Activated CD4-positive, alpha-beta T cell treated with anti-CD3 and anti-CD28 coated beads, Interleukin-2, amount 10 ng/mL, durations not matched to agents 24 days and 14 days (primary cell): ENCODE measurements around the gene WNT9A. TPM values are rescaled to one million over a fixed set of nuclear protein-coding genes. Genes with fewer than 3 reads are reported as not detected.

Experiments used
- DNase-seq: peaks from one replicate; pipeline ENCODE4 v3.0.0; 2022
- H3K27ac Mint-ChIP-seq: one replicate; pipeline ENCODE4 v1.8.0; 2022; ENCODE audit warnings: mild to moderate bottlenecking, mixed read lengths
- H3K27me3 Mint-ChIP-seq: one replicate; pipeline ENCODE4 v1.8.0; 2022; ENCODE audit warnings: mixed read lengths
- H3K36me3 Mint-ChIP-seq: one replicate; pipeline ENCODE4 v1.8.0; 2022; ENCODE audit warnings: low read depth, mild to moderate bottlenecking, mixed read lengths
- H3K4me1 Mint-ChIP-seq: one replicate; pipeline ENCODE4 v1.8.0; 2021; ENCODE audit warnings: mixed read lengths
- H3K4me3 Mint-ChIP-seq: one replicate; pipeline ENCODE4 v1.8.0; 2022; ENCODE audit warnings: mild to moderate bottlenecking, moderate library complexity, mixed read lengths
- H3K9me3 Mint-ChIP-seq: one replicate; pipeline ENCODE4 v1.8.0; 2021; ENCODE audit warnings: mixed read lengths
- intact Hi-C: fragments of 100-400 bp; cut with micrococcal nuclease; formaldehyde crosslinking; loops from one replicate; pipeline ENCODE4 v1.15.1; 2023
- total RNA-seq: library from RNA; stranded (reverse); gene quantifications from 2 replicates; pipeline ENCODE4 v1.2.3, GENCODE V29; 2022

The WNT9A gene
- total RNA-seq, 1 donor from 2014 or later, result not detected

DNA sequence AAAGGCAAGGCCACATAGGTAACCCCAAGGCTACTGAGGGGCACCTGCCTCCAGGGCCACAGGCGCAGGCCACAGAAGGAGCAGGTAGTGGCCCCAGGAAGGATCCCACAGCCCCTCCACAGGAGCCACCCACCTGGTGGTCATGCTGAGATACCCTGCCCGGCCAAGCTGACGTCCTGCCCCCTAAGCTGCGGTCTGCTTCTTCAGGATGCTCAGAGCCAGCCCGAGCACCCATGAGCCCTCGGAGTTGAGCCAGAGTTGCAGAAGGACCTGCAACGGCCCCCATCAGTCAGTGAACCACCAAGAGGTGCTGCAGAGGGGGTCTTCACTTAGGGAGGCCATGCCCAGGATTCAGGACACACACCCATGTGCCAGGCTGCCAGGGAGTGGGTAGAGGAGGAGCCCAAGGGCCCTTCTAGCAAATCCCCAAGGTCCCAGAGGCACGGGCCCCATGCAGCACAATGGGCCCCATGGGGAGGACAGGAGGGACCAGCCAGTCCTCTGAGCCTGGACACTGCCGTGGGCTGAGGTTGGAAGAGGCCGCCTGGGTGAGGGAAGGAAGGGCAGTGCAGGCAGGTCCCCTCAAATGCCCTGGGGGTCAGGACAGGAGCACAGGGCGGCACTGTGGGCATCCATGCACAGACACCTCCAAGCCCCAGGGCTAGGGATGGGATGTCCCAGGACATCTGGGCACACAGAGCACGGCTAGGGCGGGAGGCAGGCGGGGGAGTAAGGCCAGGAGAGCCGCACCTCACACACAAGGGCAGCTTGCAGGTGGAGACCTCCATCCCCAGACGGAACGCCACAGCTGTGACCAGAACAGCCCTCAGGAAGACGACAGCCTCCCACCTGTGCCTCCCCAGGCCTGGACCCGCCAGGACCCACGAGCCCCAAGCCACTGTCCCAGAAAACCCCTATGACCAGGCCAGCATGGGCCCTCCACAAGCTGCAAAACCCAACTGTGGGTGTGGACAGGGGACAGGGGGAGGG is 20.5 kb downstream of the WNT9A start:
- Mint-ChIP-seq H3K27me3 (peaks cover under 1% of the 10 kb centered on the region), H3K4me1 (peaks cover under 1% of the 10 kb centered on the region), H3K36me3 (no peaks in the 10 kb centered on the region), H3K27ac (no peak overlapping the region), H3K9me3 (no peaks in the 10 kb centered on the region), H3K4me3 (no peak overlapping the region)
- no peak for DNase-seq
- intact Hi-C loops, result no loop called here

- no peaks in the 10 kb centered on the region for H3K9me3 Mint-ChIP-seq
- H3K36me3 Mint-ChIP-seq, result no peaks in the 10 kb centered on the region
- H3K27ac Mint-ChIP-seq, result no peak overlapping the region
- no peaks in the 10 kb centered on the region for H3K27me3 Mint-ChIP-seq
- intact Hi-C loops, result no loop called here
- DNase-seq, result no peak
- no peak overlapping the region for H3K4me3 Mint-ChIP-seq
- H3K4me1 Mint-ChIP-seq, result no peaks in the 10 kb centered on the region
These were observed 21.4 kb downstream of the WNT9A start for GRCh38 chr1:227926216-227926791.

DNA sequence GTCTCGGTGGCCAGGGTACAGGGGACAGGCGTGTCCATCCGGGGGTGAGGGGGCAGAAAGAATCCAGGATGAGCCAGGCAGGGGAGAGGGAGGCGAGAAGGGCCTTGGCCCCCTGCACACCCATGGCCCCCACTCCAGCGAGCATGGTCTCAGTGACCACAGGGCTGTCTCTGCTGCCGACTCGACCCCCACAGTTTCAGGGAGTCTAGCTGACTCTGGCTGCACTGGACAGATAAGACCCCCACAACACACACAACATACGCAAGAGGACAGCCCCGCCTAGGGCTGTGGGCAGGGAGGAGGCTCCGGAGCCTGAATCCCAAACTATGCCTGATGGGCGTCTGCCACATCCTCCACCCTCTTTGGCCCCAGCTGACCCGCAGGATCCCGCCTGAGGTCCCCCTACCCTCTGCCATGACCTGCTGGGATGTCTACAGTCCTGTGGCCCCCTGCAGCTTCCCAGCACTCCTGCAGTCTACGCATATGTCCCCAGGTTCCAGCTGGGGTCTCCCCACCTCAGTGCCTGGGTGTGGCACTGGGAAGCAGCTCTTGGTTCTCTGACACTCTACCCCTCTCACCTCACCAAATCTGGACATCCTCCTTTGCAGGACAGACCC is 22.0 kb downstream of the WNT9A start:
- Mint-ChIP-seq H3K9me3 (no peaks in the 10 kb centered on the region), H3K27ac (no peak overlapping the region), H3K4me1 (no peaks in the 10 kb centered on the region), H3K27me3 (no peaks in the 10 kb centered on the region), H3K36me3 (no peaks in the 10 kb centered on the region), H3K4me3 (no peak overlapping the region)
- DNase-seq, result no peak
- intact Hi-C loops, result no loop called here

DNA sequence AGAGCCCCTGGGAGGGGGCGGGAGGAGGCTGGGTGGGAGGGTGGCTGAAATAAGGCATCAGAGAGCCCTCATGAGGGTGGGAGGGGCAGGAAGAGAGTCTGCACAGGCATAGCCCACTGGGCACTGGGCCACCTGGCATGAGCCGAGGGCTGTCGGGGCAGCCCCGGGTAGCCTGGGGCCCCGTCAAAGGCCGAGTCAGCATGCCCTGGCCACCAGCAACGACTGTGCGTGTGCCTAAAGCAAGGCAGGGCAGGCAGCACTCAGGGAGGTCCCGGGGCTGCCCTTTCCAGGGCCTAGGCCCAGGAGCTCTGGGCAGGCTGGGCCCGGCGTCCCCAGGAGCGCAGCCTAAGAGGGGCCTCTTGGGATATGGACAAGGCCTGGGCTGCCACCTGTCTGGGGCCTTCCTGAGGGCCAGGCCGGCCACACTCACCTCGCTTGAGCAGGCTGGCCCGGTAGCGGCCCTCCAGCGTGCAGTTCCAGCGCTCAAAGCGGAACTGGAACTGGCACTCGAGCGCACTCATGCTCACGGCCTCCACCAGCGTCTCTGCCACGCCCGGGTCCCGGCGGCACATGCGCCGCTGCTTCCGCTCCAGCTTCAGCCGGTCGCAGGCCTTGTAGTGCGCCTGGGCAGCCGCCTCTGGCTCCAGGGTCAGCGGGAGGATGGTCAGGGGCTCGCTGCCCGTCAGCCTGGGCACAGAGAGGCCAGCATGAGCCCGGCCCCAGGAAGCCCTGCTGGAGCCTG is 22.7 kb downstream of the WNT9A start:
- Mint-ChIP-seq H3K36me3 (no peaks in the 10 kb centered on the region), H3K27ac (no peak overlapping the region), H3K4me1 (no peaks in the 10 kb centered on the region), H3K4me3 (no peak overlapping the region), H3K27me3 (no peaks in the 10 kb centered on the region), H3K9me3 (no peaks in the 10 kb centered on the region)
- no peak for DNase-seq
- intact Hi-C loops, result no loop called here

GRCh38 chr1:227924168-227924832 is 23.4 kb downstream of the WNT9A start:
- intact Hi-C loops, result no loop called here
- Mint-ChIP-seq H3K27ac (no peak overlapping the region), H3K9me3 (no peaks in the 10 kb centered on the region), H3K4me1 (no peaks in the 10 kb centered on the region), H3K4me3 (no peak overlapping the region), H3K27me3 (no peaks in the 10 kb centered on the region), H3K36me3 (no peaks in the 10 kb centered on the region)
- no peak for DNase-seq

GRCh38 chr1:227923353-227924167 is 24.2 kb downstream of the WNT9A start:
- Mint-ChIP-seq H3K4me3 (no peak overlapping the region), H3K27ac (no peak overlapping the region), H3K4me1 (no peaks in the 10 kb centered on the region), H3K9me3 (no peaks in the 10 kb centered on the region), H3K36me3 (no peaks in the 10 kb centered on the region), H3K27me3 (no peaks in the 10 kb centered on the region)
- intact Hi-C loops, result no loop called here
- no peak for DNase-seq

GRCh38 chr1:227922501-227923352 is 25.0 kb downstream of the WNT9A start:
- Mint-ChIP-seq H3K4me1 (no peaks in the 10 kb centered on the region), H3K27me3 (no peaks in the 10 kb centered on the region), H3K27ac (no peak overlapping the region), H3K4me3 (no peak overlapping the region), H3K36me3 (no peaks in the 10 kb centered on the region), H3K9me3 (no peaks in the 10 kb centered on the region)
- intact Hi-C loops, result no loop called here
- no peak for DNase-seq

DNA sequence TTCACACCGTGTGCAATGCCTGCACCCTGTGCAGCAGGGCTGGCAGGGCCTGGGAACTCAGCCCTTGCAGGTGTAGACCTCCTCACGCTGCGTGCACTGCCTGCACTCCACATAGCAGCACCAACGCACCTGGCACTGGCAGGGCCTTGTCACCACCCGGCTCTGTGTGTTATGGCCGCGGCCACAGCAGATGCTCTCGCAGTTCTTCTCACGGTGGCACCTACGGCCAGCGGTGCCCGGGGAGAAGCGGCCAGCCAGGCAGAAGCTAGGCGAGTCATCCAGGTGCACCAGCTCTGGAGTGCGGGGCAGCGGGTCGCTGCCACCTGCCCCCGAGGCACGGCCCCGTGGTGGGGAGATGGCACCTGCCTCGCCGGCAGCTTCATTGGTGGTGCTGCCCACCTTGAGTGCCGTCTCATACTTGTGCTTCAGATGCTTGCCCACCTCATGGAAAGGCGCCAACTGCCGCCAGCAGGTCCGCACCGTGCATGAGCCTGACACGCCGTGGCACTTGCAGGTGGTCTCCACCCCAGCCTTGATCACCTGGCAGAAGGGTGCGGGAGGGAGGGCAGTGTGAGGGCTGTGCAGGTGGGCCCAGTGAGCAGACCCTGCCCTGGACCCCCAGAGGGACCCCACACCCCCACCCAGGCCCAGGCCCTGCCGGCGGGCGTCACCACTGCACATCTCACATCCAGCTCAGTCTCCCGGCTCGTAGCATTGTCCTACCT is 26.1 kb downstream of the WNT9A start:
- intact Hi-C loops, result no loop called here
- no peak overlapping the region for H3K4me3 Mint-ChIP-seq
- no peaks in the 10 kb centered on the region for H3K27me3 Mint-ChIP-seq
- H3K36me3 Mint-ChIP-seq, result no peaks in the 10 kb centered on the region
- H3K9me3 Mint-ChIP-seq, result no peaks in the 10 kb centered on the region
- H3K4me1 Mint-ChIP-seq, result no peaks in the 10 kb centered on the region
- no peak for DNase-seq
- H3K27ac Mint-ChIP-seq, result no peak overlapping the region

DNA sequence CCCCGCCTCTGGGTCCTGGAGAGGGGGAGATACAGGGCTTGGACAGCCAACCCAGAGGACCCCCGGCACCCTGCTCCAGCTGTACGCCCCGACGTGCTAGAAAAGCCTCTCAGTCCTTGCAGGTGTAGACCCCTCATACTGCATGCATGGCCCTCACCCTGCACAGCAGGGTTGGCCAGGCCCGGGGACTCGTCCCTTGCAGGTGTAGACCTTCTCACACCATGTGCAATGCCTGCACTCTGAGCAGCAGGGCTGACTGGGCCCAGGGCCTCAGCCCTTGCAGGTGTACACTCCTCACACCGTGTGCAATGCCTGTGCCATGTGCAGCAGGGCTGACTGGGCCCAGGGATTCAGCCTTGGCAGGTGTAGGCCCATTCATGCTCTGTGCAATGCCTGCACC is 26.8 kb downstream of the WNT9A start:
- H3K27ac Mint-ChIP-seq, result no peak overlapping the region
- H3K9me3 Mint-ChIP-seq, result no peaks in the 10 kb centered on the region
- H3K27me3 Mint-ChIP-seq, result no peaks in the 10 kb centered on the region
- no peaks in the 10 kb centered on the region for H3K4me1 Mint-ChIP-seq
- no peak for DNase-seq
- no peaks in the 10 kb centered on the region for H3K36me3 Mint-ChIP-seq
- no peak overlapping the region for H3K4me3 Mint-ChIP-seq
- intact Hi-C loops, result no loop called here

GRCh38 chr1:227920426-227920825 is 27.3 kb downstream of the WNT9A start:
- intact Hi-C loops, result no loop called here
- Mint-ChIP-seq H3K4me1 (no peaks in the 10 kb centered on the region), H3K36me3 (no peaks in the 10 kb centered on the region), H3K27ac (no peak overlapping the region), H3K4me3 (no peak overlapping the region), H3K9me3 (no peaks in the 10 kb centered on the region), H3K27me3 (no peaks in the 10 kb centered on the region)
- no peak for DNase-seq

DNA sequence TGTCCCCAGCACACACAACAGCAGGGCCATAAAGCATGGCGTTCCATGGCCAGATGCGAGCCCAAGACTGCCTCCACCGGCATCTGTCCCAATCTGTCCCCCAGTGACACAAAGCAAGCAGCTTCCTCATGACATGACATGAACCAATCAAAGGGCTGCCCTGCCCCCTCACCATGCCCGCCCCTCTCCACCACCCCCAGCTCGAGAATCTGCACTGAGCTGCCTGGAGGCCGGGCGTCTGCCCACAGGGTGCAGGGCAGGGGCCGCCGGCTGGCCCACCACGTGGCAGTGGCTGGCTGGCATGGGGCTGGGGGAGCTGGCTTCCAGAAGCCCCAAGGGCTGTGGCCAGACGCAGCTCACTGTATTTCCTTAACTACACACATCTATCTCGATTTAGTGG is 27.8 kb downstream of the WNT9A start:
- H3K27me3 Mint-ChIP-seq, result no peaks in the 10 kb centered on the region
- H3K27ac Mint-ChIP-seq, result no peak overlapping the region
- H3K9me3 Mint-ChIP-seq, result no peaks in the 10 kb centered on the region
- no peak for DNase-seq
- no peaks in the 10 kb centered on the region for H3K4me1 Mint-ChIP-seq
- intact Hi-C loops, result no loop called here
- no peaks in the 10 kb centered on the region for H3K36me3 Mint-ChIP-seq
- no peak overlapping the region for H3K4me3 Mint-ChIP-seq

GRCh38 chr1:227918736-227919135 is 29.0 kb downstream of the WNT9A start:
- intact Hi-C loops, result no loop called here
- no peaks in the 10 kb centered on the region for H3K4me1 Mint-ChIP-seq
- no peak for DNase-seq
- no peaks in the 10 kb centered on the region for H3K9me3 Mint-ChIP-seq
- no peaks in the 10 kb centered on the region for H3K27me3 Mint-ChIP-seq
- H3K4me3 Mint-ChIP-seq, result no peak overlapping the region
- no peaks in the 10 kb centered on the region for H3K36me3 Mint-ChIP-seq
- H3K27ac Mint-ChIP-seq, result no peak overlapping the region
